Ascending aorta (tissue), 2 donors: ENCODE measurements around the gene ADCY9. TPM values are rescaled to one million over a fixed set of nuclear protein-coding genes. Genes with fewer than 3 reads are reported as not detected.

Source experiments
- DNase-seq, 2 donors: peaks; one replicate each; pipeline ENCODE4 v3.0.0-alpha.2; 2019; ENCODE audit warnings: low spot score in 2 of 2
- H3K27ac ChIP-seq, 2 donors: fragments of 200-600 bp; sonication (generic); one replicate each; pipeline ENCODE4 v1.5.1; 2016 to 2017; ENCODE audit warnings: mild to moderate bottlenecking in 1 of 2
- H3K27me3 ChIP-seq: fragments of 200-600 bp; sonication (generic); one replicate; pipeline ENCODE4 v1.5.1; 2017
- H3K36me3 ChIP-seq, 2 donors: fragments of 200-600 bp; sonication (generic); one replicate each; pipeline ENCODE4 v1.5.1; 2016
- H3K4me1 ChIP-seq, 2 donors: fragments of 200-600 bp; sonication (generic); one replicate each; pipeline ENCODE4 v1.5.1; 2016 to 2017; ENCODE audit warnings: mild to moderate bottlenecking in 1 of 2
- H3K4me3 ChIP-seq, 2 donors: fragments of 200-600 bp; sonication (generic); one replicate each; pipeline ENCODE4 v1.5.1; 2016 to 2017; ENCODE audit warnings: mild to moderate bottlenecking in 1 of 2
- H3K9me3 ChIP-seq, 2 donors: fragments of 200-600 bp; sonication (generic); one replicate each; pipeline ENCODE4 v1.5.1; 2016
- intact Hi-C: fragments of 100-400 bp; cut with DNase I; formaldehyde crosslinking; loops from one replicate; pipeline ENCODE4 v1.15.1; 2023
- total RNA-seq: library from RNA; depleted of rRNA; stranded (reverse); fragments of >200 nt; gene quantifications from one replicate; pipeline ENCODE4 v1.1.0, GENCODE V29; 2016
- TF ChIP-seq, protein P1 (sequence below), 3 experiments: fragments of 200-600 bp in 2 of 3; fragments of 450-650 bp in 1 of 3; sonication (generic) in 2 of 3; IDR thresholded peaks; one replicate each; pipeline ENCODE4 v1.5.1; 2016 to 2019; ENCODE audit warnings: antibody characterized with exemption in 3 of 3, mild to moderate bottlenecking in 1 of 3, moderate library complexity in 1 of 3

ADCY9 gene
- total RNA-seq, 1 donor from 2014 or later = 49.7 TPM

DNA sequence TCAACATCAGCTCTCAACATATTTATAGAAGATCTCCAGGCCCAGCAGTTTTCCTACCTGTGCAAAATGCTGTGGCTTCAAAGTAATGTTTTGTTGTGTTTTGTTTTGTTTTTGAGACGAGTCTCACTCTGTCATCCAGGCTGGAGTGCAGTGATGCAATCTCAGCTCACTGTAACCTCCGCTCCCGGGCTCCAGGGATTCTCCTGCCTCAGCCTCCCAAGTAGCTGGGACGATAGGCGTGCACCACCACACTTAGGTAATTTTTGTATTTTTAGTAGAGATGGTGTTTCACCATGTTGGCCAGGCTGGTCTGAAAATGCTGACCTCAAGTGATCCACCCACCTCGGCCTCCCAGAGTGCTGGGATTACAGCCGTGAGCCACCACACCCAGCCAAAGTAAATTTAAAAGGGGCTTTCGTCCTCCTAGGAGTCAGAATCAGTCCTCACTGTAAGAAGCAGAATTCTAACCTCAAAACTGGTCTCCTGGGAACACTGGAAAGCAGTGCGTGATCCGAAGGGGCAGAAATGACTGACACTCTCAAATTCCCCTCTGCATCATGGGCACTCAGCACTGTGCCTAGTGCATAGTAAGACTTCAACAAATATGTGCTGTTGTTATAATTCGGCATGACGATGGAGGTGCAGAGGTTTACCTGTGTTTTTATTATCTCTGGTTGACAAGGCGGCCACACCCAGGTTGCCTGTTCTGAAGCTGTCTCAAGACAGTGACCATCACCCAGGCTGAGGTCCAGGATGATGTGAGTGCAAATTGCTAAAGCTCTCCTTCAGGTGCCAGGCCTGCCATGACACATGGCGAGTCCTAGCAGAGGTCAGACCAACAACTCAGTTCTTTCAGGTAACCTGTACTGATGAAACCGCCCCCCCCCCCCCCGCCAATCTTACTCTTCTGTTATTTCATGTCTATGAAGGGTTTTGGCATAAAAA is 59.8 kb downstream of the ADCY9 start:
- TF ChIP-seq, protein P1, sequence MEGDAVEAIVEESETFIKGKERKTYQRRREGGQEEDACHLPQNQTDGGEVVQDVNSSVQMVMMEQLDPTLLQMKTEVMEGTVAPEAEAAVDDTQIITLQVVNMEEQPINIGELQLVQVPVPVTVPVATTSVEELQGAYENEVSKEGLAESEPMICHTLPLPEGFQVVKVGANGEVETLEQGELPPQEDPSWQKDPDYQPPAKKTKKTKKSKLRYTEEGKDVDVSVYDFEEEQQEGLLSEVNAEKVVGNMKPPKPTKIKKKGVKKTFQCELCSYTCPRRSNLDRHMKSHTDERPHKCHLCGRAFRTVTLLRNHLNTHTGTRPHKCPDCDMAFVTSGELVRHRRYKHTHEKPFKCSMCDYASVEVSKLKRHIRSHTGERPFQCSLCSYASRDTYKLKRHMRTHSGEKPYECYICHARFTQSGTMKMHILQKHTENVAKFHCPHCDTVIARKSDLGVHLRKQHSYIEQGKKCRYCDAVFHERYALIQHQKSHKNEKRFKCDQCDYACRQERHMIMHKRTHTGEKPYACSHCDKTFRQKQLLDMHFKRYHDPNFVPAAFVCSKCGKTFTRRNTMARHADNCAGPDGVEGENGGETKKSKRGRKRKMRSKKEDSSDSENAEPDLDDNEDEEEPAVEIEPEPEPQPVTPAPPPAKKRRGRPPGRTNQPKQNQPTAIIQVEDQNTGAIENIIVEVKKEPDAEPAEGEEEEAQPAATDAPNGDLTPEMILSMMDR (IDR thresholded peaks at IDR 0.05) = no peak
- H3K4me1 ChIP-seq = peaks cover 3 to 15% of the 10 kb centered on the region in 2 donors
- DNase-seq = no peak
- peaks cover 0 to 13% of the 10 kb centered on the region in 2 donors for H3K9me3 ChIP-seq
- no peak overlapping the region for H3K27ac ChIP-seq
- intact Hi-C loops = no loop called here
- H3K36me3 ChIP-seq = no peaks in the 10 kb centered on the region
- no peaks in the 10 kb centered on the region for H3K27me3 ChIP-seq
- no peak overlapping the region for H3K4me3 ChIP-seq

DNA sequence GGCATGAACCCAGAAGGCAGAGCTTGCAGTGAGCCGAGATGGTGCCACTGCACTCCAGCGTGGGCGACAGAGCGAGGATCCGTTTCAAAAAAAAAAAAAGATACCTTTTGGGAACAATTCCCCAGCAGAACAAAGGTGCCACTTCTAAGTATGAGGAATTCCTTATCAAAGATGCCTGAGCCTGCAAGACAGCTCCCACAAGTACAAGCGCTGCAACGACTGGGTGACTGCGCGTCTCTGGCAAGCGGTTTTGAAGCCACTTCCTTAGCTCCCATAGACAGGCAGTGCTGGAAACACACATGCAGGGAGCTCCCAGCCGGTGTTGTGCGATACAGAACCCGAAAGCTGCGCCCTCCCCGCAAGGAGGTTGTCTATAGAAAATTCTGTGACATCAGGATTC is 60.5 kb downstream of the ADCY9 start:
- H3K4me1 ChIP-seq = peaks cover 3 to 15% of the 10 kb centered on the region in 2 donors
- H3K27me3 ChIP-seq = no peaks in the 10 kb centered on the region
- no peak overlapping the region for H3K4me3 ChIP-seq
- H3K9me3 ChIP-seq = peaks cover 0 to 6% of the 10 kb centered on the region in 2 donors
- TF ChIP-seq, protein P1 (IDR thresholded peaks at IDR 0.05) = no peak
- H3K27ac ChIP-seq = no peak overlapping the region
- no peak for DNase-seq
- intact Hi-C loops = no loop called here
- H3K36me3 ChIP-seq = no peaks in the 10 kb centered on the region

DNA sequence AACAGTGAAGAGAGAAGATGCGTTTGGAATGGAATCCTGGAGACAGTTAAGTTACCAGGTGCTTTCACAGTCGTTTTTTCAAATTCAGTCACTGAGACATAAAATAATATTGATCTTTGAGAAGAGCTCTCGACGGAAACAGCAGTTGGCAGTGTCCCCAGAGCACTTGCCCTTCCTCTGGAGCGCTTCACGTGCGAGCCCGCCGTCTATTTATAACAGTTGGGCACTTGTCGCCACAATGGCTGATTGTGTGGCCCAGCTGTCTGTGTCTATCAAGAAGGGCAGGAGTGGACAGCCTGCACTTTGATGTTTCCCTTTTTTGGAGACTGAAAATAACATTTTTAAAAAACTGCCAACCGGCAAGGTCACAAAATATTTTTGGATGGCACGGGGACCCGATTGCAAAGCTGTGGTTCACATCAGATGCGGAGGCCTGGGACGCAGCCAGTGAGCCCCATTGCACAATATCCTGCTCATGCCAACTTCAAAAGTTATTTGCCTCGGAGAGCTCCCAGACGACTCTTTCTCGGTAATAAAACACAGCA is 62.9 kb downstream of the ADCY9 start:
- H3K4me1 ChIP-seq = peaks cover 3 to 15% of the 10 kb centered on the region in 2 donors
- intact Hi-C loops = loop anchor here (2.0 to 5.0 kb wide), 5 partner anchors 37 to 101 kb away; no protein-coding TSS in a partner anchor
- H3K4me3 ChIP-seq = peak overlapping the region; percentile 35 to 50
- DNase-seq = peak; percentile 27 to 91
- H3K36me3 ChIP-seq = no peaks in the 10 kb centered on the region
- H3K27ac ChIP-seq = peak overlapping the region; percentile 48 to 75
- no peaks in the 10 kb centered on the region for H3K9me3 ChIP-seq
- no peaks in the 10 kb centered on the region for H3K27me3 ChIP-seq
- TF ChIP-seq, protein P1 (IDR thresholded peaks at IDR 0.05) = no peak

DNA sequence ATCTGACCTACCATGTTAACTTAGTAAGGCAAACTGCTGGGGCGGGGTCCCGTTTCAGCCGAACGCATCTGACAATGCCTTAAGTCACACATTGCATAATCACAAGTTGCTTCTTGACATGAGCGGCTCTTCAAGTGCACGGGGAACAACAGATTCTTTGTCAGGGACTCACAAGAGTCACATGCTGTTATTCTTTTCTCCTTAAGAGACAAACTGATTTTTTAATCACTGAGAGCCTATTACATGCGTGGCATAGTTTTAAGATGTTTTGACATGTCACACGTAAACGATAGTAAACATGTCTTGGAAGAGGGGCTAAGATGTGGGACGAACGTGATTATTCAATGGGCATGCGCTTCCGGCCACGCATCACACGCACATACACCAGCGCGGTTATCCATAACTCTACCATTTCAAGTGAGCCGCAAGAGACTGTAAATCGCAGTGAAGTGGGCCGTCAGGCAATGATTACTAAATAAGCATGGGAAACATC is 63.4 kb downstream of the ADCY9 start:
- TF ChIP-seq, protein P1 (IDR thresholded peaks at IDR 0.05) = no peak
- peak overlapping the region; percentile 35 to 50 for H3K4me3 ChIP-seq
- DNase-seq = no peak
- no peaks in the 10 kb centered on the region for H3K27me3 ChIP-seq
- peak overlapping the region; percentile 48 to 75 for H3K27ac ChIP-seq
- H3K9me3 ChIP-seq = no peaks in the 10 kb centered on the region
- no peaks in the 10 kb centered on the region for H3K36me3 ChIP-seq
- intact Hi-C loops = loop anchor here (2.0 to 5.0 kb wide), 5 partner anchors 38 to 101 kb away; no protein-coding TSS in a partner anchor
- H3K4me1 ChIP-seq = peaks cover 3 to 15% of the 10 kb centered on the region in 2 donors

DNA sequence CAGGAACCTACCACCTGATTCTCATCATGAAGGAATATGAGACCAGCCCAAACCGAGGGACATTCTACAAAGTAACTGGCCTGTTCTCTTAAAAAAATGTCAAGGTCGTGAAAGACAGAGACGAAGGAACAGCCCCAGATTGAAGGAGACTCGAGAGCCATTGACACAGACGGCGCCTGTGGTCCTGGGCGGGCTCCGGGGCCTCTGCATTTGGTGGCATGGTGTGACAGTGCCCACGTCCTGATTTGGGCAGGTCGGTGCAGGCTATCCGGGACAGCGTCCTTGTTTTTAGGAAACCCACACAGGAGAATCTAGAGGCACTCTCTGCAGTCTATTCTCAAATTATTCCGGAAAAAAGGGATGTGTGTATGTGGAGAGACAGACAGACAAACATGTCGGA is 64.1 kb downstream of the ADCY9 start:
- no peaks in the 10 kb centered on the region for H3K36me3 ChIP-seq
- no peak overlapping the region for H3K4me3 ChIP-seq
- H3K27ac ChIP-seq = peak overlapping the region; percentile 37 to 48
- no peak for DNase-seq
- intact Hi-C loops = loop anchor here (2.0 to 5.0 kb wide), 5 partner anchors 39 to 100 kb away; no protein-coding TSS in a partner anchor
- H3K27me3 ChIP-seq = no peaks in the 10 kb centered on the region
- no peaks in the 10 kb centered on the region for H3K9me3 ChIP-seq
- TF ChIP-seq, protein P1 (IDR thresholded peaks at IDR 0.05) = no peak
- H3K4me1 ChIP-seq = peaks cover 3 to 15% of the 10 kb centered on the region in 2 donors
